Measurements from ENCODE around the gene ELOF1.

DNA sequence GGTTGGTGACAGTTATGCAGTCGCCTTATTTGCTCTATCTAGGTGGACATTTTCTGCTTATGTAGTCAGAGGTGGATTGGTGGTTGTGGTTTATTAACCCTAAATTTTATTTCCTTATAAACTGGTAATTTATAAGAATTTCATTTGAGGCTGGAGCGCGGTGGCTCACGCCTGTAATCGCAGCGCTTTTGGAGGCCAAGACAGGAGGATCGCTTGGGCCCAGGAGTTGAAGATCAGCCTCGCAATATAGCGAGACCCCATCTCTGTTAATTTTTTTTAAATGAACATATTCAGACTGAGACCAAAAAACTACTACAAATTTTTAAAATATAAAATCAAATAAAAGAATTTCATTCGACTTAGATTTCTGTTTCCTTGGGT is 39.1 kb upstream of the ELOF1 start:
- TF ChIP-seq, protein P1, sequence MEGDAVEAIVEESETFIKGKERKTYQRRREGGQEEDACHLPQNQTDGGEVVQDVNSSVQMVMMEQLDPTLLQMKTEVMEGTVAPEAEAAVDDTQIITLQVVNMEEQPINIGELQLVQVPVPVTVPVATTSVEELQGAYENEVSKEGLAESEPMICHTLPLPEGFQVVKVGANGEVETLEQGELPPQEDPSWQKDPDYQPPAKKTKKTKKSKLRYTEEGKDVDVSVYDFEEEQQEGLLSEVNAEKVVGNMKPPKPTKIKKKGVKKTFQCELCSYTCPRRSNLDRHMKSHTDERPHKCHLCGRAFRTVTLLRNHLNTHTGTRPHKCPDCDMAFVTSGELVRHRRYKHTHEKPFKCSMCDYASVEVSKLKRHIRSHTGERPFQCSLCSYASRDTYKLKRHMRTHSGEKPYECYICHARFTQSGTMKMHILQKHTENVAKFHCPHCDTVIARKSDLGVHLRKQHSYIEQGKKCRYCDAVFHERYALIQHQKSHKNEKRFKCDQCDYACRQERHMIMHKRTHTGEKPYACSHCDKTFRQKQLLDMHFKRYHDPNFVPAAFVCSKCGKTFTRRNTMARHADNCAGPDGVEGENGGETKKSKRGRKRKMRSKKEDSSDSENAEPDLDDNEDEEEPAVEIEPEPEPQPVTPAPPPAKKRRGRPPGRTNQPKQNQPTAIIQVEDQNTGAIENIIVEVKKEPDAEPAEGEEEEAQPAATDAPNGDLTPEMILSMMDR (IDR thresholded peaks at IDR 0.05; ENCODE audit: poor library complexity, severe bottlenecking) = no peak
- TF ChIP-seq EZH2 (IDR thresholded peaks at IDR 0.05; ENCODE audit: borderline replicate concordance, insufficient read depth, low read length, poor library complexity, severe bottlenecking) = no peak

Data from neural cell (in vitro differentiated cells).